Astrocyte of the cerebellum (primary cell): ENCODE measurements around the gene KCNG4.

Source experiments
- DNase-seq: peaks from one replicate; pipeline ENCODE4 v3.0.0-alpha.2; 2011; ENCODE audit warnings: low read depth
- H3K4me3 ChIP-seq: 2 replicates; pipeline ENCODE4 v1.5.1; 2011; ENCODE audit warnings: mild to moderate bottlenecking, low read depth, low read length, moderate library complexity
- in situ Hi-C: cut with HindIII; loops from 2 replicates; pipeline ENCODE4 v1.10.0; 2017; ENCODE audit warnings: low sequenced_read_pairs
- TF ChIP-seq, protein P1 (sequence below): IDR thresholded peaks from 2 replicates; pipeline ENCODE4 v1.5.1; 2012; ENCODE audit warnings: low read length, low read depth, moderate library complexity, mild to moderate bottlenecking; ENCODE audit errors: missing control alignments

KCNG4 gene

GRCh38 chr16:84270071-84270470 lies 30.3 kb upstream of the KCNG4 start:
- in situ Hi-C loops, result no loop called here

DNA sequence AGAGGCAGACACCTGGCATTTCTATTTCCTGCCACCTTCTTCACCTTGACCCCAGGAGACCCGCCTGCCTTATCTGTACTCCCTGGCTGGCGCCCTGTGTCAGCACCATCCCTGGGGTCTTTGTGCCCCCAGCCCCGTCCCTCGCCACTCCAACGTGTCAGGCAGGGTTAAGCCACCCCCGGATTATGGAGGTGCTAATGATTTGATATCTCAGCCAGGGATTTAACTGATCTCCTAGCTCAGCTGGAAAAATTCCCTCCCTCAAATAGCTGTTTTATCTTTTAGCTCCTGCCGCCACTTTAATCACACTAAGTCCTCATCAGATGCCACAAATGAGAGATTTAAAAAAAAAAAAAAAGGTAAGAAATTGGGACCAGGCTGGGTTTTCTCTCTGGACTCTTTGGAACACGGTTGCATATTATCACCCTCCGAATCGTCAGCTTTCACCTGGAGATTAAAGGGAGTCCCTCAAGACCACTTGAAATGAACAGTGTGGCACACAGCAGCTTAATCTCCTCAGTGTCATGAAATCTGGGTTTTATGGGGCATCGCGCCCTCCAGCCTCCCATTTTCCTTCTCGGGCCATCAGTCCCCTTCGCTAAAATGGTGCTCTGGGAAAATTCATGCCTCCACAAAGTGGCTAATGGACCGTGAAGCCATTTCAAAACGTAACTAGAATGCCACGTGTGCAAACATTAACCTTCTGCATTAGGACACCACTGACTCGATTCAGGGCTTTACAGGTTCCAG lies 28.7 kb upstream of the KCNG4 start:
- H3K4me3 ChIP-seq, result no peak overlapping the region
- DNase-seq, result no peak
- in situ Hi-C loops, result loop anchor here (10.0 kb wide), 1 partner anchor 196 kb away; no protein-coding TSS in a partner anchor
- TF ChIP-seq, protein P1, sequence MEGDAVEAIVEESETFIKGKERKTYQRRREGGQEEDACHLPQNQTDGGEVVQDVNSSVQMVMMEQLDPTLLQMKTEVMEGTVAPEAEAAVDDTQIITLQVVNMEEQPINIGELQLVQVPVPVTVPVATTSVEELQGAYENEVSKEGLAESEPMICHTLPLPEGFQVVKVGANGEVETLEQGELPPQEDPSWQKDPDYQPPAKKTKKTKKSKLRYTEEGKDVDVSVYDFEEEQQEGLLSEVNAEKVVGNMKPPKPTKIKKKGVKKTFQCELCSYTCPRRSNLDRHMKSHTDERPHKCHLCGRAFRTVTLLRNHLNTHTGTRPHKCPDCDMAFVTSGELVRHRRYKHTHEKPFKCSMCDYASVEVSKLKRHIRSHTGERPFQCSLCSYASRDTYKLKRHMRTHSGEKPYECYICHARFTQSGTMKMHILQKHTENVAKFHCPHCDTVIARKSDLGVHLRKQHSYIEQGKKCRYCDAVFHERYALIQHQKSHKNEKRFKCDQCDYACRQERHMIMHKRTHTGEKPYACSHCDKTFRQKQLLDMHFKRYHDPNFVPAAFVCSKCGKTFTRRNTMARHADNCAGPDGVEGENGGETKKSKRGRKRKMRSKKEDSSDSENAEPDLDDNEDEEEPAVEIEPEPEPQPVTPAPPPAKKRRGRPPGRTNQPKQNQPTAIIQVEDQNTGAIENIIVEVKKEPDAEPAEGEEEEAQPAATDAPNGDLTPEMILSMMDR, result no peak

More at GRCh38 chr16:84270071-84270470, 30.3 kb upstream of the KCNG4 start:
- TF ChIP-seq, protein P1, result no peak
- no peak for DNase-seq
- no peak overlapping the region for H3K4me3 ChIP-seq

- TF ChIP-seq, protein P1, result no peak
- no peak for DNase-seq
- in situ Hi-C loops, result loop anchor here (10.0 kb wide), 1 partner anchor 197 kb away; no protein-coding TSS in a partner anchor
- H3K4me3 ChIP-seq, result no peak overlapping the region
Observed at GRCh38 chr16:84267380-84267779, 27.6 kb upstream of the KCNG4 start.

- TF ChIP-seq, protein P1, result no peak
- no peak for DNase-seq
- H3K4me3 ChIP-seq, result no peak overlapping the region
- in situ Hi-C loops, result loop anchor here (10.0 kb wide), 1 partner anchor 198 kb away; no protein-coding TSS in a partner anchor
Observed at GRCh38 chr16:84266451-84266850, 26.6 kb upstream of the KCNG4 start.

DNA sequence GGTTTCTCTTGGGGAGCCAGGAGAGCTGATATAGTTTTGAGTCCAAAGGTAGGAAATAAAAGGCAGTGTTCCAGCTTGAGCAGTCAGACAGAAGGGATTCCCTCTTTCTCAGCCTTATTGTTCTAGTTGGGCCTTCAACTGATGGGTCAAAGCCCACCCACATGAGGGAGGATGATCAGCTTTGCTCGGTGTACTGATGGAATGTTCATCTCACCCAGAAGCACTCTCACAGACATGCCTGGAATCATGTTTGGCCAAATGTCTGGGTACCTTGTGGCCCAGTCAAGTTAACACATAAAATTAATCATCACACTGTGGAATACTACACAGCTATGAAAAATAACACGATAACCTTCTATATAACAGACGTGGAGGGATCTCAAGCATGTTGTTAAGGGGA lies 23.1 kb upstream of the KCNG4 start:
- in situ Hi-C loops, result loop anchor here (10.0 kb wide), 1 partner anchor 202 kb away; no protein-coding TSS in a partner anchor
- TF ChIP-seq, protein P1, result no peak
- H3K4me3 ChIP-seq, result no peak overlapping the region
- DNase-seq, result no peak

- TF ChIP-seq, protein P1, result no peak
- no peak overlapping the region for H3K4me3 ChIP-seq
- in situ Hi-C loops, result loop anchor here (10.0 kb wide), 1 partner anchor 203 kb away; no protein-coding TSS in a partner anchor
- no peak for DNase-seq
Observed at GRCh38 chr16:84262031-84262430, 22.2 kb upstream of the KCNG4 start.
